ENCODE data around the gene NOTCH4.

The NOTCH4 gene

DNA sequence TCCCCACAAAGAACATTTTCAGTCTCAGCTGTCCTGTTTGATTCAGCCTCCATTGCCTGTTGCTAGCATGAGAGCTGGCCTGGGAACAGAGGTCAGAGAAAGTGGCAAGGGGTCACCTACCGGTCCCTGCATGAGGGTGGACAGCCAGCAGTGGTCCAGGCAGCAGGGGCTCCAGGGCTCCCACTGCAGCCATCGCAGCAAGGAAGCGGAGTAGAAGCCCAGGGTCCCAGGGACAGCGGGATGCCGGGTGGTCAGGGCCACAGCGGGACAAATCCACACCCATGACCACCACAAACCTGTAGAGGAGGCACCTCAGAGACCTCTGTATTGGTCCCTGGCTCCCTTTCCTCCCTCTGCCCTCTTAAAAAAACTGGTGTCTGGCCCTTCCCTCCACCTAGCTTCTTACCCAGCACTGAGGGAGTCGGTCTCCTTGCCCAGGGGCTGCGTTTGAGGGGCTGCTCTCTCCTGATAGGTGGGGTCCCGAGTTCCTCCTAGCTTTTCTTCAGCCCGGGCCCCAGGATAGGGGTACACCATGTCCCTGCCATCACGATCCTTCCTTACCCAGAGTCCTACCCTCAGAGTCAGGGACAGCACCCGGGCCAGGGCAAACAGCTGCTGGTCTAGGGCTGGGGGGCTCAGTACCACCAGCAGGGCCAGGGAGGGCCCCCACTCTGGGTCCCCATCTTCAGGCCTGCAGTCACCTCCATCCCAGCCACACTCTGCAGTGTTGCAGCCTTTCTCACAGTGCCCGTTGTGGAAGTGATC lies 23.0 kb downstream of the NOTCH4 start:
- TF ChIP-seq POLR2A (IDR thresholded peaks at IDR 0.05; ENCODE audit: extremely low read depth, insufficient read length) (no peak), MYC (IDR thresholded peaks at IDR 0.05; ENCODE audit: low read depth, low read length) (no peak)
- TF ChIP-seq, protein P1, sequence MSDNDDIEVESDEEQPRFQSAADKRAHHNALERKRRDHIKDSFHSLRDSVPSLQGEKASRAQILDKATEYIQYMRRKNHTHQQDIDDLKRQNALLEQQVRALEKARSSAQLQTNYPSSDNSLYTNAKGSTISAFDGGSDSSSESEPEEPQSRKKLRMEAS (IDR thresholded peaks at IDR 0.05; ENCODE audit: low read depth, low read length), result no peak
- TF ChIP-seq, protein P2, sequence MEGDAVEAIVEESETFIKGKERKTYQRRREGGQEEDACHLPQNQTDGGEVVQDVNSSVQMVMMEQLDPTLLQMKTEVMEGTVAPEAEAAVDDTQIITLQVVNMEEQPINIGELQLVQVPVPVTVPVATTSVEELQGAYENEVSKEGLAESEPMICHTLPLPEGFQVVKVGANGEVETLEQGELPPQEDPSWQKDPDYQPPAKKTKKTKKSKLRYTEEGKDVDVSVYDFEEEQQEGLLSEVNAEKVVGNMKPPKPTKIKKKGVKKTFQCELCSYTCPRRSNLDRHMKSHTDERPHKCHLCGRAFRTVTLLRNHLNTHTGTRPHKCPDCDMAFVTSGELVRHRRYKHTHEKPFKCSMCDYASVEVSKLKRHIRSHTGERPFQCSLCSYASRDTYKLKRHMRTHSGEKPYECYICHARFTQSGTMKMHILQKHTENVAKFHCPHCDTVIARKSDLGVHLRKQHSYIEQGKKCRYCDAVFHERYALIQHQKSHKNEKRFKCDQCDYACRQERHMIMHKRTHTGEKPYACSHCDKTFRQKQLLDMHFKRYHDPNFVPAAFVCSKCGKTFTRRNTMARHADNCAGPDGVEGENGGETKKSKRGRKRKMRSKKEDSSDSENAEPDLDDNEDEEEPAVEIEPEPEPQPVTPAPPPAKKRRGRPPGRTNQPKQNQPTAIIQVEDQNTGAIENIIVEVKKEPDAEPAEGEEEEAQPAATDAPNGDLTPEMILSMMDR (IDR thresholded peaks at IDR 0.05; ENCODE audit: low read depth, low read length), result no peak
- no peak for DNase-seq (ENCODE audit: low read depth)
- H3K4me3 ChIP-seq (ENCODE audit: low read depth, low read length), result no peak overlapping the region

- DNase-seq (ENCODE audit: low read depth), result no peak
- no peak overlapping the region for H3K4me3 ChIP-seq (ENCODE audit: low read depth, low read length)
- TF ChIP-seq, protein P1 (IDR thresholded peaks at IDR 0.05; ENCODE audit: low read depth, low read length), result no peak
- no peak for TF ChIP-seq MYC (IDR thresholded peaks at IDR 0.05; ENCODE audit: low read depth, low read length)
- TF ChIP-seq, protein P2 (IDR thresholded peaks at IDR 0.05; ENCODE audit: low read depth, low read length), result no peak
- TF ChIP-seq POLR2A (IDR thresholded peaks at IDR 0.05; ENCODE audit: extremely low read depth, insufficient read length), result no peak
Measured at GRCh38 chr6:32198866-32199265, 25.0 kb downstream of the NOTCH4 start.

DNA sequence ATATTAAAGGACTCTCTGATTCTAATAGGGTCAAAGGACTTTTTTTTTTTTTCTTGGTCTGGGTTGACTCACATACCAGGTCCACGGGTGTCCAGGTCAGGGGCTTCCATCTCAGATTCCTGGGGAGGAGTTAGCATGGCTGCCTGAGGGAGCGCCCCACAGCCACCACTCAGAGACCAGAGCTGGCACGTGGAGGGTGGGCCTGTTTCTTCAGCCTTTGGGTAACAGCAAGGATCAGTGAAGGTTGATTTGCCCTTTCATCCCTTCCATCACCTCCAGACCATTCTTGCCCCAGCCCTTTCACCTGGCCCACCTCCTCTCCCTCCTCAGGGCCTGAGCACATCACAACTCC lies 25.5 kb downstream of the NOTCH4 start:
- TF ChIP-seq MYC (IDR thresholded peaks at IDR 0.05; ENCODE audit: low read depth, low read length) (no peak), POLR2A (IDR thresholded peaks at IDR 0.05; ENCODE audit: extremely low read depth, insufficient read length) (no peak)
- TF ChIP-seq, protein P2 (IDR thresholded peaks at IDR 0.05; ENCODE audit: low read depth, low read length), result no peak
- TF ChIP-seq, protein P1 (IDR thresholded peaks at IDR 0.05; ENCODE audit: low read depth, low read length), result no peak
- no peak for DNase-seq (ENCODE audit: low read depth)
- H3K4me3 ChIP-seq (ENCODE audit: low read depth, low read length), result no peak overlapping the region

GRCh38 chr6:32196682-32197616 lies 26.9 kb downstream of the NOTCH4 start:
- TF ChIP-seq MYC (IDR thresholded peaks at IDR 0.05; ENCODE audit: low read depth, low read length), result no peak
- TF ChIP-seq, protein P2 (IDR thresholded peaks at IDR 0.05; ENCODE audit: low read depth, low read length), result no peak
- TF ChIP-seq, protein P1 (IDR thresholded peaks at IDR 0.05; ENCODE audit: low read depth, low read length), result no peak
- TF ChIP-seq POLR2A (IDR thresholded peaks at IDR 0.05; ENCODE audit: extremely low read depth, insufficient read length), result no peak
- DNase-seq (ENCODE audit: low read depth), result no peak
- H3K4me3 ChIP-seq (ENCODE audit: low read depth, low read length), result peak overlapping the region; percentile 89

GRCh38 chr6:32195902-32196681 lies 27.8 kb downstream of the NOTCH4 start:
- peak; percentile 95 for TF ChIP-seq MYC (IDR thresholded peaks at IDR 0.05; ENCODE audit: low read depth, low read length)
- TF ChIP-seq, protein P2 (IDR thresholded peaks at IDR 0.05; ENCODE audit: low read depth, low read length), result no peak
- TF ChIP-seq, protein P1 (IDR thresholded peaks at IDR 0.05; ENCODE audit: low read depth, low read length), result peak; percentile 90
- TF ChIP-seq POLR2A (IDR thresholded peaks at IDR 0.05; ENCODE audit: extremely low read depth, insufficient read length), result peak; percentile 89
- H3K4me3 ChIP-seq (ENCODE audit: low read depth, low read length), result peak overlapping the region; percentile 89
- peak; percentile 91 for DNase-seq (ENCODE audit: low read depth)
